ENCODE results near the gene COX18. TPM values are rescaled to one million over a fixed set of nuclear protein-coding genes. Genes with fewer than 3 reads are reported as not detected.

Gene COX18
- polyA plus RNA-seq, 2 of the 4 experiments (the other 2 are of a cell fraction) = 9.7 to 17.6 TPM

DNA sequence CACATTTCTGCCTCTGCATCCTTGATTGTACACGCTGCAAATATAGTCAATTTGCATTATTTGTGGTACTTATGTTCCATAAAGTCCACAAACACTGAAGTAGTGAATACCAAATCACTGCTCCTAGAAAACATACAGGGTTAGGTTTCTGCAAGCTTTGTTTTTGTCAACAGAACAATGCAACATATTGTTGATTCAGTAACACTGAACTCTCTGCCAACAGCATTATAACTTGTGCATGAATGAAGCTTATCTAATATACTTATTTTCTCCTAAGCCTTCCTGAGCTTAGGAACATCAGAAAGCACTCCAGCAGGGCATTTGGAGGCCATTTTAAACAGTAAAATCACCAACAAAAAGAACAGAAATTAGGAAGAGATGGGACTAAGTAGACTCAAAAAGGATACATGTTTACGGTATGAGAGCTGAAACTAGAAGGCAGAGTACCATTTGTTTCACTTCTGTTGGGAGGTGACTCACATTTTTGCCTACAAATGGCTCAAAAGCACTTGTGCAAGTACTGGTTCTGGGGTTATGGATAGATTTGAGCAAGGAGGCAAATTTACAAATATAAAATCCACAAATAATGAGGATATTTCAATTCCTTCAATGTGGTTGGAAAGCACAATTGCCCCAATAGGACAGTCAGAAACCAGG is 14.1 kb downstream of the COX18 start:
- WGBS (ENCODE audit: missing lambda C conversion rate) = 91% methylated on average over 2 of the region's 2 CpGs
- no peak for FAIRE-seq
- no peak overlapping the region for H3K27ac ChIP-seq
- H3K4me3 ChIP-seq = no peak overlapping the region
- TF ChIP-seq USF2 (IDR thresholded peaks at IDR 0.05) (no peak), GATA3 (IDR thresholded peaks at IDR 0.05; ENCODE audit: borderline replicate concordance) (no peak), ESRRA (IDR thresholded peaks at IDR 0.05; ENCODE audit: borderline replicate concordance, low read length) (no peak), CEBPB (IDR thresholded peaks at IDR 0.05) (no peak)
- no peaks in the 10 kb centered on the region for H3K4me1 ChIP-seq
- H3K4me2 ChIP-seq = no peak overlapping the region
- no peak for DNase-seq (ENCODE audit: low read depth in 1 of 2, low spot score in 1 of 2)
- ATAC-seq = no peak
- ChIA-PET POLR2A (no interaction called here), CTCF (no interaction called here)
- no peaks in the 10 kb centered on the region for H3K9me3 ChIP-seq

GRCh38 chr4:73053974-73054480 is 15.5 kb downstream of the COX18 start:
- TF ChIP-seq POLR2A (IDR thresholded peaks at IDR 0.05; ENCODE audit: low read length) = no peak
- TF ChIP-seq HOXB5 (CRISPR knock-in tag; IDR thresholded peaks at IDR 0.05) = no peak
- TF ChIP-seq HES2 (IDR thresholded peaks at IDR 0.05) = no peak
- no peak for TF ChIP-seq HOXB13 (CRISPR knock-in tag; IDR thresholded peaks at IDR 0.05; ENCODE audit: low read depth)
- no peak for TF ChIP-seq RFX5 (IDR thresholded peaks at IDR 0.05)
- no peak for TF ChIP-seq FOSB (CRISPR knock-in tag; IDR thresholded peaks at IDR 0.05)
- TF ChIP-seq ESRRA (IDR thresholded peaks at IDR 0.05; ENCODE audit: borderline replicate concordance, low read length) = no peak
- no peak for TF ChIP-seq EHMT2 (IDR thresholded peaks at IDR 0.05; ENCODE audit: low read depth)
- no peak for TF ChIP-seq CEBPB (IDR thresholded peaks at IDR 0.05)
- no peak for TF ChIP-seq BCL3 (IDR thresholded peaks at IDR 0.05)
- no peak for TF ChIP-seq KDM1A (IDR thresholded peaks at IDR 0.05; ENCODE audit: low read depth)
- TF ChIP-seq TP53 (CRISPR knock-in tag; IDR thresholded peaks at IDR 0.05) = no peak
- TF ChIP-seq HDAC2 (IDR thresholded peaks at IDR 0.05) = no peak
- no peak for TF ChIP-seq MYC (IDR thresholded peaks at IDR 0.05; ENCODE audit: borderline replicate concordance, low read length)
- TF ChIP-seq SREBF2 (IDR thresholded peaks at IDR 0.05) = no peak
- no peak for TF ChIP-seq GATA3 (IDR thresholded peaks at IDR 0.05; ENCODE audit: borderline replicate concordance)
- TF ChIP-seq ZC3H11A (IDR thresholded peaks at IDR 0.05) = no peak
- TF ChIP-seq USF2 (IDR thresholded peaks at IDR 0.05) = no peak
- no peak for TF ChIP-seq MAFK (IDR thresholded peaks at IDR 0.05; ENCODE audit: partially characterized antibody)
- no peak for TF ChIP-seq NFE2L2 (conservative IDR thresholded peaks at IDR 0.05; ENCODE audit: low read length)
- H3K9me3 ChIP-seq = no peaks in the 10 kb centered on the region
- DNase-seq (ENCODE audit: low read depth in 1 of 2, low spot score in 1 of 2) (no peak), FAIRE-seq (no peak), ATAC-seq (no peak)
- ChIA-PET CTCF (no interaction called here), POLR2A (no interaction called here)
- WGBS (ENCODE audit: missing lambda C conversion rate) = 91% methylated on average over 2 of the region's 2 CpGs
- H3K27ac ChIP-seq = no peak overlapping the region
- H3K4me3 ChIP-seq = no peak overlapping the region
- no peaks in the 10 kb centered on the region for H3K4me1 ChIP-seq
- no peak overlapping the region for H3K4me2 ChIP-seq

DNA sequence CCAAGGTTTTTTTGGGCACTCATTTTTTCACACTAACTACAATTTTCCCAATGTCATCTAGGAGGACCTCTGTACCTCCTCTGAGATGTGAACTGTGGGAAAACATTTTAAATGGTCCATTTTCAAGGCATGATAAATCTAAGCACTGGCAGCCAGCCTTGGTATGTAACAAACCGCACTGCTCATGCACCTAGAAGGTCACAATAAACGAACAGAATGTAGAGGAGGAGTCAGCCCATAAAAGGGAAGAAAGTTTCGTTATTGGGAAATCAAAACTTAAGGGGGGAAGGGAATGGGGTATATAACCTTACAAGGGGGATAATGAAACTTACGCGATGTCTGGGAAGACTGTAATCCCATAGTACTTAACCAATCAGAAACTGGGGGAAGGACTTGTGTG is 16.4 kb downstream of the COX18 start:
- TF ChIP-seq MAZ (IDR thresholded peaks at IDR 0.05; ENCODE audit: borderline replicate concordance, low read depth, low read length) (no peak), KDM1A (IDR thresholded peaks at IDR 0.05; ENCODE audit: low read depth) (no peak), CHD4 (IDR thresholded peaks at IDR 0.05; ENCODE audit: borderline replicate concordance) (no peak), FOSL2 (IDR thresholded peaks at IDR 0.05) (no peak), FOSL2 (CRISPR knock-in tag; IDR thresholded peaks at IDR 0.05) (no peak), RCOR1 (IDR thresholded peaks at IDR 0.05; ENCODE audit: low read depth, low read length) (no peak)
- DNase-seq (ENCODE audit: low read depth in 1 of 2, low spot score in 1 of 2) = no peak
- H3K4me1 ChIP-seq = no peaks in the 10 kb centered on the region
- ChIA-PET POLR2A (no interaction called here), CTCF (no interaction called here)
- no peak overlapping the region for H3K27ac ChIP-seq
- no peaks in the 10 kb centered on the region for H3K9me3 ChIP-seq
- no peak overlapping the region for H3K4me3 ChIP-seq
- no peak for FAIRE-seq
- no peak overlapping the region for H3K4me2 ChIP-seq
- 78% methylated on average over 5 of the region's 5 CpGs for WGBS (ENCODE audit: missing lambda C conversion rate)
- no peak for ATAC-seq
